Suppressor macrophage treated with lipopolysaccharide for 4 hours (primary cell): ENCODE results near the gene LCE1D.

Source experiments
- DNase-seq: peaks from one replicate; pipeline ENCODE4 v3.0.0-alpha.2; 2020

The LCE1D gene

GRCh38 chr1:152817309-152817708 lies 20.8 kb downstream of the LCE1D start:
- no peak for DNase-seq

GRCh38 chr1:152823294-152823693 lies 26.8 kb downstream of the LCE1D start:
- DNase-seq: no peak

- no peak for DNase-seq
Measured at GRCh38 chr1:152824964-152825363, 28.4 kb downstream of the LCE1D start.

GRCh38 chr1:152827173-152827572 lies 30.7 kb downstream of the LCE1D start, which contains the start of gene LCE1A:
LCE1A (plus strand) TSS chr1:152827473; CDS start chr1:152827473, 0 bp downstream.
- DNase-seq: no peak

- DNase-seq: no peak
Measured at GRCh38 chr1:152836870-152837269, 40.3 kb downstream of the LCE1D start.

- no peak for DNase-seq
Measured at GRCh38 chr1:152842556-152842955, 46.0 kb downstream of the LCE1D start, which contains the start of gene LCE6A. LCE6A (plus strand) TSS chr1:152842856; CDS start chr1:152843521, 665 bp downstream.
